HG02884 (cell line): ENCODE results near the gene SEMA3A.
"Not testable (repeated sequence)": the region's sequence is repeated elsewhere in the genome, so short reads cannot be mapped to it uniquely, and the experiment has no call there.

Source experiments
- ATAC-seq: cut with Tn5 transposase; IDR thresholded peaks from one replicate; pipeline ENCODE4 v1.9.1; 2021; ENCODE audit warnings: mild to moderate bottlenecking, moderate library complexity; ENCODE audit not compliant: unreplicated experiment

The SEMA3A gene

GRCh38 chr7:84154991-84155781, 39.4 kb downstream of the SEMA3A start:
- no peak for ATAC-seq

DNA sequence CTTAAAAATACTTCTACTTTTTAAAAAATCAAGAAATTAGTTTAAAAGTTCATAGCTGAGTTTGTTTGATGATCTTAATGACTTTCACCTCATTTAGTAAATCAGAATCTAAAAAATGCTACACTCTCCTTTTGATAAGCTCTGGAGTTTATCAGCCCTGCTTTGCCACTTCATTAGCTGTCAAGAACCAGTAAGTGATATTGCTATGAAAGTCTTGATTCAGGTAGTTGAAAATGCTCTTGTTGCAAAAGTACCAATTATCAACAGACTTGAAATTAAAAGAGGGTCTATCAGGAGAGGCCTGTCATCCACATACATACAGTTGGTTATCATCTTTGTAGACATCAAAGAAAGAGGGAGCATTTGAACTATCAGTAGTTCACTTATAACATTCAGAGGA, 41.6 kb downstream of the SEMA3A start:
- ATAC-seq = no peak

GRCh38 chr7:84150370-84150769, 44.2 kb downstream of the SEMA3A start:
- ATAC-seq = not testable (repeated sequence)

DNA sequence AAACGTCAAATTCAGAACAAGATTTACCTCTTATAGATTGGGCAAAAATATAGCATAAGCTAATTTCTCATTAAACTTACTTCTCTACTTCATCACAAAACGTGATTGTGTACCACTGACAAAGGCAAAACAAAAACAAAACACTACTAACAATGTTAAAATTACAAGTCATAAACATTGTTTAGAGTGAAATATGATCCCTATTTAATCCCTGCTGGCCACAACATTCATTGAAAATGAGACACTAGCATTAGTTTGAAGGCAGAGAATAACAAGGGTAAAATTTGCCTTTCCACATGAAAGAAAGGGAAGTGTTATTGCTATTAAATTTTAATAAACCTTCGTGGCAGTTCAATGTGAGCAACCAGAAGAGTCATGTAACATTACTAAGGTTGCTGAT, 45.0 kb downstream of the SEMA3A start:
- ATAC-seq = no peak

DNA sequence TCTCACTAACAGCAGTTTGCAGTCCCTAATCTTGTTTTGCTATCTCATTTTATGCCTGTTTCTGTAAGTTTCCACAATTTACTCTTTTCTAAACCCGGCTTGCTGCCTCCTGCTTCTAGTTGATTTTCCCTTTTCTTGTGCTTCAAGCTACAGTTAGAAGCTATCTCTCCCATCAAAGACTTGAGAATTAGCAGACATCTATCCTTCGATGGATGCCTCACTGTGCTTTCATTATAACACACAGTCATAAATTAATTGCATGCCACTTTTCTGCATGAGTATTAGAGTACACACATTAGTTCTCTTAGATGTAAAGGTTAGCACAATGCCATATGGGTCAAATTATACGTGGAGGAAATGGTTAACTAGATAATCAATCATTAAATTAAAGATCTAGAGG, 48.7 kb downstream of the SEMA3A start:
- no peak for ATAC-seq

DNA sequence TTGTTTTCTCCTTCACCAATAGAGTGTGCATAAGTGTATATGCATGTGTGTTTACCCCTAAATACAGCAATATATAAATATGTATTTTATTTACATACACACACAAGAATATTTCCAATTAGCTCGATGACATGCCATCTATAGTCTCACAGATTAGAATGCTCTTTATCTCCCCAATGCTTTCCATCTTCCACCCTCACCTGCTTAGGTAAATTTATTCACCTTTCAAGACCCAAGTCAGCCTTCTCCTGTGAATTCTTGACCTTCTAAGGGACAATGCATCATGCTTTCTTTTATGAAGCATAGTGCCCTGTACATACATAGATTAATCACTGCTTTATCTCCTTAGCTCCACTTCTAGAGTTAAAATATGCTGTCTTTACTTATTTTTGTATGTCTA, 49.7 kb downstream of the SEMA3A start:
- no peak for ATAC-seq

- no peak for ATAC-seq
Observed at GRCh38 chr7:84144480-84144879, 50.1 kb downstream of the SEMA3A start.

- ATAC-seq = no peak
Observed at GRCh38 chr7:84142726-84143125, 51.9 kb downstream of the SEMA3A start.

DNA sequence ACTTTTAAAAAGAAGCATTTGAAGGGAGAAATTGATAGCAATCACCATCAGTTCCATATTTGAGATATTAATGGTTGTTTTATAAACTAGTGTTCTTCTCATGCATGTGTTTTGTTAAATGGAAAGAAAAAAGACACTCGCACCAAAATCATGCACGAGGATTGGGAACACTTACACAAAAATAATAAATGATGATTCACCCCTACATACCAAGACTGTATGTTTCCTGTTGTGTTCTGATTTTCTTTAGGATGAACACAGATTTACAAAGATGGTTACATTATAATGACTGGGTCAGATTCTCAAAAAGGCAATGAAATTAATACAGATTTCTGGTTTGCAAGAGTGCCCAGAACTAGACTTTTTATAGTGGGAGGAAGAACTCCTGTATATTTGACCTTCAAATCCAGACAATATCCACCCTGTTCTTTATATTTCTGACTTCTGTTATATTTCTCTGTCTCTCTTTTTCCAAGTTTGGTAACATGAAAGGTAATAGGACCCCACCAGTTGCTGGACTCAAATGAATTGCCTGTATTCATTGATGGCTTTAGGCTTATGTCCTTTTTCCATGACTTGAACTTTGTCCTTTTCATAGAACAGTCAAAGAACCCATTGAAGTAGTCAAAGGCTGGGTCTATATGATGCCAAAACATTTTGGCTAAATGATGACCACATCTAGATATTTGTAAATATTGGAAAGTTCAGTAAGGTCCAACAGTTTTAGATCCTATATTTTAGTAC, 54.4 kb downstream of the SEMA3A start:
- ATAC-seq = no peak

- no peak for ATAC-seq
Observed at GRCh38 chr7:84138411-84138810, 56.2 kb downstream of the SEMA3A start.

GRCh38 chr7:84137812-84138211, 56.8 kb downstream of the SEMA3A start:
- no peak for ATAC-seq

DNA sequence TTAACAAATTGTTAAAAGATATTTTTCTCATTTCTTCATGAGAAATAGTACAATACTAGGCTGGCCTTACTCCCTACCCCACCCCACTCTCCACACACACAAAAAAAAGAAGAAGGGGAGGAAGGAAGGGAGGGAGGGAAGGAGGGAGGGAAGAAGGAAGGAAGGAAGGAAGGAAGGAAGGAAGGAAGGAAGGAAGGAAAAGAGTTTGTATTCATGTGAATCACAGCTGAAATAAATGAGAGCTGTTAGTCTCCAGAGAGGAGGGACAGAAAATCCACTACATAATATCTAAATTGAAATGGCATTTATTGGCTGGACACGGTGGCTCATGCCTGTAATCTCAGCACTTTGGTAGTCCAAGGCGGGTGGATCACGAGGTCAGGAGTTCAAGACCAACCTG, 57.8 kb downstream of the SEMA3A start:
- ATAC-seq = no peak

DNA sequence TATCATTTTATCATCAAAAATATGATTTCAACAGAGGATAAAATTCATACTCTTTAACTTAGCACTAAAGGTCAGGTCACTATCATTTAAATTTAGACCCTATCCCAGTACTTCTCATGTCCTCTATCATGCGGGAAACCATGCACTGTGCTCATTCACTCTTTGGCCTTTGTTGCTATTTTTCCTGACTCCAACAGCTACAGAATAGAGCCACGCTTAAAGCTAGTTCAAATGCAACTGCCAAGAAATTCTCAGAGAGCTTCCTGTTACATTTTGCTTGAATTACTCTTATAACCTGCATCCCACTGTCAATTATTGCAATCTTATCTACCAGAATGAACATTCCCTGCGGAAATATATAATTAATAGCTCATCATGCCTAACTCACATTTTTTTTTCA, 58.3 kb downstream of the SEMA3A start:
- no peak for ATAC-seq

DNA sequence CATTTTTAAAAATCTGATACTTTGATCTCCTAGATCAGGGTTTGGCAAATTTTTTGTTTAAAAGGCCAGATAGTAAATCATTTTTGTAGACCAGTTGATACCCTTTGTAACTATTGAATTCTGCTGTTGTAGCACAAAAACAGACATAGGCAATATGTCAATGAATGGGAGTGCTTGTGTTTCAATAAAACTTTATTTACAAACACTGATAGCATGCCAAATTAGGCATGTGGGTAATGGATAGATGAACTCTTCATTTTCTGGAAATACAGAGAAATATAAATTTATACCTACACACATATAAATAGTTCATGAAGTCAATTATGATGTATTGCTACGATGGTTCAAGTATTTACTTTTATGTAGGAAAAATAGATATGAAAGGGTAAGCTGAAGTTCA, 60.4 kb downstream of the SEMA3A start:
- ATAC-seq = no peak

- no peak for ATAC-seq
Observed at GRCh38 chr7:84125654-84126053, 68.9 kb downstream of the SEMA3A start.

DNA sequence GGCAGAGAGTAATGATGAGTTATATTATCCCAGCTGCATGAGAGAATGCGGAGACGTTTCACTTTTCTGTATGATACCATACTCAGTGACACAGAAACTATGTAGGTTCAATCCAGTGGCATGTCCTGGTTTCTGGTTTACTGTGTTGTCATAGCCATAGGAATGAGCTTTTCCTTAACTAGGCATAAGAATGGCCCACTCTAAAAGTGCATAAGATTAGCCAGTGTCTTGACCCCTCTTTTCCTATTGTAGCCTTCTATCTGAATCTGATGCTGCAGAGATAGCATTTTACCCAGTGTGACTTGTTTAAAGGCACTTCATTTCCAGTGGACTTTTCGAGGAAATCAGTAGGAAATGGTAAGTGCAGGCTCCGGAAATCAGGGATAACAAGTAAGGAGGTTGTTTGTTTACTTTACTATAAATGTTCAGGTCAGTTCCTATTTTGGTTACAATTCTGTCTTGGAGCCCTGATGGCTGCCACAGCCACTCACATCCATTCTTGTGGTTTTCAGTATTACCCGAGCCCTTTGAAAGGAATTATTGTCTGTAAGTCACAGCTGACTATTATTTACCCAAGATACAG, 70.5 kb downstream of the SEMA3A start:
- no peak for ATAC-seq

- ATAC-seq = no peak
Observed at GRCh38 chr7:84122582-84123360, 71.8 kb downstream of the SEMA3A start.

DNA sequence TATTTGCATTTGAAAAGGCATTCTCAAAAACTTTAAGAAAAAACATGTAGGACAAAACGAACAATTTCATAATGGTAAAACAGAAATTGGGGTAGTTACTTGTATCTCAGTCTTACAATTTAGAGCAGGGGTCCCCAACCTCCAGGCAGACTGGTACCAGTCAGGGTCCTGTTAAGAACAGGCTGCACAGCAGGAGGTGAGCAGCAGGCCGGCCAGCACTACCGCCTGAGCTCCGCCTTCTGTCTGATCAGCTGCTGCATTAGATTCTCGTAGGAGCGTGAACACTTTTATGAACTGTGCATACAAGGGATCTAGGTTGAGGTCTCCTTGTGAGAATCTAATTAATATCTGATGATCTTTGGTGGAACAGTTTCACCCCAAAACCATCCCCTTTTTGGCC, 77.3 kb downstream of the SEMA3A start:
- ATAC-seq = no peak

- ATAC-seq = no peak
Observed at GRCh38 chr7:84113906-84114850, 80.4 kb downstream of the SEMA3A start.

GRCh38 chr7:84113286-84113685, 81.3 kb downstream of the SEMA3A start:
- no peak for ATAC-seq
